Daoy (cell line): ENCODE measurements around the gene LCN1. TPM values are rescaled to one million over a fixed set of nuclear protein-coding genes. Genes with fewer than 3 reads are reported as not detected.
"Not testable (repeated sequence)": the region's sequence is repeated elsewhere in the genome, so short reads cannot be mapped to it uniquely, and the experiment has no call there.

Experiments used
- DNase-seq: peaks from one replicate; pipeline ENCODE4 v3.0.0-alpha.2; 2015; ENCODE audit warnings: low read depth
- total RNA-seq: library from RNA; depleted of rRNA; stranded (reverse); fragments of >200 nt; shearing (Covaris generic); gene quantifications from 2 replicates; pipeline ENCODE4 v1.2.3, GENCODE V29; 2014

LCN1 gene
- total RNA-seq, 1 experiment from 2014 or later, result not detected

DNA sequence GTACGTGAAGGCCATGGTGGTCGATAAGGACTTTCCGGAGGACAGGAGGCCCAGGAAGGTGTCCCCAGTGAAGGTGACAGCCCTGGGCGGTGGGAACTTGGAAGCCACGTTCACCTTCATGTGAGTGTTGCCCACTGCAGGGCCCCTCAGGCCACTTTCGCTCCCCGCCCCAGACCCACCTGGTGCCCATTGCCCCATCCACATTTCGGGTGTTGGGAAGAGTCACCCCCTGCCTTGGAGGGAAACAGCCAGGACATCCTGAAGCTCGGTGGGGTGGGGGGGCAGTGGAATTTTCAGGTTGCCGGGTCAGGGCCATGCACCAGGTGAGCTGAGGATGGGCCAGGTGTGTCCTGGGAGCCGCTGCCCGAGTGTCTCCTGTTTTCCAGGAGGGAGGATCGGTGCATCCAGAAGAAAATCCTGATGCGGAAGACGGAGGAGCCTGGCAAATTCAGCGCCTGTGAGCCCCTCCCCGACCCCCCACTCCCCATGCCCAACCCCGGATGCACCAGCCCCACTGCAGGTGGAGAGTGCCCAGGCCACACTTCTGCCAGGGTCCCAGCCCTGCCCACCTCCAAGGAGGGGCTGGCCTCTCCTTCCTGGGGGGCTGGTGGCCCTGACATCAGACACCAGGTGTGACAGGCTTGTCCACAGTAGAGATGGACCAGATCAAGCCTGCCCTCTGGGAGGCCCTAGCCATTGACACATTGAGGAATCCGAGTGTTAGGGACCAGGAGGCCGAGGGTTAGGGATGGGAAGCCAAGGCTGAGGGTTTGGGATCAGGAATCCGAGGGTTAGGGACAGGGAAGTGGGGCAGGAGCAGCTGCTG, 25.8 kb downstream of the LCN1 start:
- DNase-seq, result not testable (repeated sequence)

DNA sequence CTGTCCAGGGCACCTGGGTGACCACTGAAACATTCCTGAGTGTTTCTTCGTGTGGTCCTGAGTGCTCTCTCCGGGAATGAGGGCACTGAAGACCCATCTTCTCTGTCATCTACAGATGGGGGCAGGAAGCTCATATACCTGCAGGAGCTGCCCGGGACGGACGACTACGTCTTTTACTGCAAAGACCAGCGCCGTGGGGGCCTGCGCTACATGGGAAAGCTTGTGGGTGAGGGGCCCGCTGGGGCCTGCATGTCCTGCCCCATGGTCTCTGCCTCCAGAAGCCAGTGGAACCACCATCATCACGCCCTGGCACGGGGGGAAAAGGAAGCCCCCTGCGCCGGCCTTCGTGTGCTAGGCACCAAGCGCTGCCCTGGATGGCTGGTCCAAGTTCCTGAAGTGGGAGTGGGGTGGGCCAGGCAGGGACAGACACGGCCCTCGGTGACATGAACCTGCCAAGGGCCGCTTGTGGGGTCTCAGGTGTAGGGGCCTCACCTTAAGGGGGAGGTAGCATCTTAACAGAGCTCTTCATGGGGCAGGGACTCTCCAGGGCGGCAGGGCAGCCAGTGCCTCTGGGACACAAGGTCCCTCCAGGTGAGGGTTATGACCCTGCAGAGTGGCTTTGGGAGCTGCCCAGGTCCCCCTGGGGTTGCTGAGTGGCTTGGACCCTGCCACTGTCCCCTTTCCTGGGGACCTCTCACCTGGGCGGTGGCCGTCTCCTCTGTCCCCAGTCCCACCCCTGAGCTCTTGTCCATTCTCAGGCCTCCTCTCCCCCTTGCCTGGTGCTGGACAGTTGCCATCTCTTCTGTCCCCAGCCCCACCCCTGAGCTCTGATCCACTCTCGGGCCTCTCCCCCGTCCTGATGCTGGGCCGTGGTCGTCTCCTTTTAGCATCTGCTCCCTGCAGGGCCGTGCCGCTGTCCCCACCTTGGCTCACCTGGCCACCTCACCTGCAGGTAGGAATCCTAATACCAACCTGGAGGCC, 26.8 kb downstream of the LCN1 start:
- DNase-seq, result no peak

DNA sequence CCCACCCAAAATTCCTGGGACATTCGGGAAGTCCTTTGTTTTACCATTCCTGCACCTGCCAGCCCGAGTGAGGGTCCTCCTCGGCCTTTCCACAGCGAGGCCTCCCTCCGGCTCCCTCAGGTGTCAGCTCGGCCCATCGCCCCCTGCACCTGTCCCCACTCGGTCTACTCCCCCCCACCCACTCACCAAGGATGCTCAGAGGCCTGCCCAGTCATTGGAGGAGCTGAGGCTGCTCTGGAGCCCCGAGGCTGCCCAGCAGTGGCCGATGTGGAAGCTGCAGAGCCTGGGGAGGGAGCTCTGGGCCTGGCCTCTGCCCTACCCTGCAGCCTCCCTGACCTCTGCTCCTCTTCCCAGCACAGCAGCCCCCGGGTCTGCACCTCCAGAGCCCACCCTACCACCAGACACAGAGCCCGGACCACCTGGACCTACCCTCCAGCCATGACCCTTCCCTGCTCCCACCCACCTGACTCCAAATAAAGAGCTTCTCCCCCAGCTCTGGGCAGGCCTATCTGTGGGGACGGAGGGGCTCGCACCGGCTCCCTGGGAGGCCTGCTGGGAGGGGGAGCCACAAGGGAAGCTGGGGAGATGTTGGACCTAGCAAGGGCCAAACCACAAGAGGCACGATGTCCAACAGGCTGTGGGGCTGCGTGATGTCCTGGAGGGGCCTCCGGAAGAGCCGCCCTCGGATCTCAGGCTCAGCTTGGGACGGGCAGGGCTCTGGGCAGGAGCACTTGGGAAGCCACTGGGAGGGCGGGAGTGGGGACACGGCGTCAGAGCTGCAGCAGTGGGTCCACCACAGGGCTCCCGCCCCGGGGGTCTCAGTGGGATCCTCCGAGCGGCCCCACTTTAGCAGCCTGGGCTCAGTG, 28.5 kb downstream of the LCN1 start:
- not testable (repeated sequence) for DNase-seq

GRCh38 chr9:135550344-135550918, 29.2 kb downstream of the LCN1 start:
- DNase-seq, result no peak

- no peak for DNase-seq
These were observed 29.8 kb downstream of the LCN1 start for GRCh38 chr9:135551031-135551430.

GRCh38 chr9:135551456-135551855, 30.2 kb downstream of the LCN1 start:
- no peak for DNase-seq

GRCh38 chr9:135552021-135552697, 30.9 kb downstream of the LCN1 start:
- no peak for DNase-seq

DNA sequence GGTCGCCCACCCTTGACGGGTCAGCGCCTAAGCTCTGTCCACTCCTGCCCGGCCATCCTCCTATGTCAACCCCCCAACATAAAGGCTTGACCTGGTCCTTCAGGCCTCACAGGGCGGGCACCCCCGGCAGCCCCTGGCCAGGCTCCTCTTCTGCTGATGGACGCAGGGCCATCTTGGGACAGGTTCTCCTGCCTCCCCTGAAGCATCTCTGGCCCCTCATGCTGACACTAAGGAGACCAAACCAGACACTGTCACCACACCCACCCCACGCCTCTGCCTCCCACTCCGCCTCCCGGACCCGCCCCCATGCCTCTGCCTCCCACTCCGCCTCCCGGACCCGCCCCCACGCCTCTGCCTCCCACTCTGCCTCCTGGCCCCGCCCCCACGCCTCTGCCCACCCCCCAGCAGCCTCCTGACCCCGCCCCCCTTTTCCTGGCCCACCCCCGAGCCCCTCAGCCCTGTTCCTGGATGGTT, 31.5 kb downstream of the LCN1 start:
- no peak for DNase-seq

DNA sequence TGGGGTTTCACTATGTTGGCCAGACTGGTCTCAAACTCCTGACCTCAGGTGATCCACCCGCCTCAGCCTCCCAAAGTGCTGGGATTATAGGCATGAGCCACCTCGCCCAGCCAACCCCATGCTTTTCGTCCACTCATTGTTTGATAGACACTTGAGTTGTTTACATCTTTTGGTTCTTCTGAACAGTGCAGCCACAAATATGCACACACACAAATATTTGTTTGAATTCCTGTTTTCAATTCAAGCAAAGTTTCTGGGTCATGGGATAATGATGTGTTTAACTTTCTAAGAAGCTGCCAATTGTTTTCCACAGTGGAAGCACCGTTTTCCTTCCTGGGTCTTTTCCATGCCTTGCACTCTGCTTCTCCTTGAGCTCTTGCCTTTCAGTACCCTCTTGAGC, 33.5 kb downstream of the LCN1 start:
- no peak for DNase-seq

- no peak for DNase-seq
These were observed 34.0 kb downstream of the LCN1 start for GRCh38 chr9:135555203-135555602.

- DNase-seq, result no peak
These were observed 34.7 kb downstream of the LCN1 start for GRCh38 chr9:135555910-135556309.

DNA sequence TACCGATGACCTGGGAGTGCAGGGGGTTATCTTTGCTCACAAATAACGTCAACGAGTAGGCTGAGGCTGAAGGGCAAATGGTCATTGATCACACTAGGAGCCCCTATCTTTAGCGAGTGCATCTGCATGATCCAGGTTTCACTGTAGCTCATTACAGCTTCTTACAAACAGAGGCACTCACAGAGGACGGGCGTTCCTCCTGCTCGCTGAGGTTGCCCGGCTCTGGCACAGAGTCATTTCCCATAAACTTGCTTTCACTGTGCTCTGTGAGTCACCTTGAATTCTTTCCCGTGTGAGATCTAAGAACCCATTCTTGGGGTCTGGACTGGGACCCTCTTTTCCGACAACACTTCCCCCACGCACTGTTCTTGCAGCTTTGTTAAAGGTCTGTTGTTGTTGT, 38.4 kb downstream of the LCN1 start:
- peak; percentile 71 for DNase-seq

DNA sequence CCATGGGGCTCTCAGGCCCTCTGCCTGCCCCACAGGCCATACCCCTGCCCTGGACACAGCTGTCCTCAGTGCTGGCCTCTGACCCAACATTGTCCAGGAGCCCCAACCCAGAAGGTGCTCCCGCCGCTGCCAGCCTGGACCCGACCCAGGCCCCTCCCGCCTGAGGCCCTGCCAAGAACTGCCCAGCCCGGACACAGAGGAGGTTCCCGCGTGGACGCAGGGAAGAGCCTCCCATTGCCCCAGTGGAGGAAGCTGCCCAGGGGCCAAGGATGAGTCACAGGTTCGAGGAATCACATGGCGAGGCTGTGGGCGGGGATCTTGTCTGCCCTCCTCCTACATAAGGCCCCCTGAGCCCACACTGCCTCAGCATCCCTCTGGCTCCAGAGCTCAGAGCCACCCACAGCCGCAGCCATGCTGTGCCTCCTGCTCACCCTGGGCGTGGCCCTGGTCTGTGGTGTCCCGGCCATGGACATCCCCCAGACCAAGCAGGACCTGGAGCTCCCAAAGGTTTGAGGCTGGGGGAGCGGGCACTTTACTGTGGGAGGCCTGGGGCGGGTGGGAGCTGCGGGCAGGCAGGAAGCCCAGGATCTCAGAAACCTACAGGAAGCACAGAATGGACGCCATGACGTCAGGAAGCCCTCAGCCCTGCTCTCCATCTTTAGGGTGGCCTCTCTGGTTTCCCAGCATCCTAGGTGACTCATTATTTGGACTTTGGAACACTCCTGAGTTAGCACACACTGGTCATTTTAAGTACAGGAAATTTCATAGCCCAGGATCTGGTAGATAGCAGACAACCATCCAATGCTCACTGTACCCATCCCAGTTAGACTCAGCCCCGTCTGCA, 40.4 kb downstream of the LCN1 start, which contains the start of gene PAEP:
TSS of gene PAEP (plus strand) at position 366 of the 844 bp plus-strand sequence.
- DNase-seq, result peak; percentile 67

GRCh38 chr9:135562235-135562745, 41.0 kb downstream of the LCN1 start:
- no peak for DNase-seq

DNA sequence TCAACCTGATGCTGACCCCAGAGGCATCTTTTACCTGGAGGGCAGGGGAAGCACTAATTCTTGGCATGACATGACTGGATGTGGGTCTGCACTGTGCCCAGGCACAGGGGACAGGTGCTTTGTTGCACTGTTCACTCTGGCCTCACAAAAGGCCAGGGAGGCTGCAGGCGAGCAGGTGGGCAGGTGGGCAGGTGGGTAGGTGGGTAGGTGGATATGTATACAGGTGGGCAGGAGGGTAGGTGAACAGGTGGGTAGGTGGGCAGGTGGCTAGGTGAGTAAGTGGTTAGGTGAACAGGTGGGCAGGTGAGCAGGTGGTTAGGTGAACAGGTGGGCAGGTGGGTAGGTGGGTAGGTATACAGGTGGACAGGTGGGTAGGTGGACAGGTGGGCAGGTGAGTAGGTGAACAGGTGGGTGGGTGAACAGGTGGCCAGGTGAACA, 41.8 kb downstream of the LCN1 start:
- DNase-seq, result no peak

DNA sequence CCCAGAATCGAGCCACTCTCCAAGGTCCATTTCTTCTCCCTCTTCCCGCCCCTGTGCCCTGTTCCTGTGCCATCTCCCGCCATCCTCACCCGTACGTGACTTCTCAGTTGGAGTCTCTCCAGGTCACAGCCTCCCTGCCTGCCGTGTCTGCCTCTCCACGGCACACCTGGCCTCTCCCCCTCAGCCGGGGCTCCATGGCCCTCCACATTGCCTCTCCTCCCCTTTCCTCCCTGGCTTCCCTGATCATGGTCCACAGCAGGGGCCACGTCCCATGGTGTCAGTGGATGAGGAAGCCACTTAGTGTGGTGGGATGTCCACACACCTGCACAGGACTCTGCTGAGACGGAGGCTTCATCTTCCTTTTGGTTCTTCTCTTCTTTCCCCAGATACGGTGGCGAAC, 42.6 kb downstream of the LCN1 start:
- DNase-seq, result no peak

DNA sequence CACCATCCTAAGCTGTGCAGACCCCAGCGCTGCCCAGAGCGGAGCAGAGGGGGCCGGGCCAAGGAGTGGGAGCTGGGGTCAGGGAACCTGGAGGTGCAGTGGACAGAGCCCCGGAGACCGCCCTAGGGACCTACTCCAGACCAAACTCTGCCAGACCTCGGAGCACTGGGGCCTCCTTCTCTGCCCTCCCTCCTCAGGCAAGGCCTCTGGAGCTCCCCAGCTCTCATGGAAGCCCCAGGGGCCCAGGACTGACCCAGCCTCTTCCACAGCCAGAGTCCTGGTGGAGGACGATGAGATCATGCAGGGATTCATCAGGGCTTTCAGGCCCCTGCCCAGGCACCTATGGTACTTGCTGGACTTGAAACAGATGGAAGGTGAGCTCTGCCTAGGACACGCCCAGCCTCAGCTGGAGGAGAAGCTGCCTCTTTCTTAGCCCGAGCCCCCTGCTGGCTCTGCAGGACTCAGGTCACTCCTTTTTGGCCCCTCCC, 43.9 kb downstream of the LCN1 start:
- DNase-seq, result no peak

DNA sequence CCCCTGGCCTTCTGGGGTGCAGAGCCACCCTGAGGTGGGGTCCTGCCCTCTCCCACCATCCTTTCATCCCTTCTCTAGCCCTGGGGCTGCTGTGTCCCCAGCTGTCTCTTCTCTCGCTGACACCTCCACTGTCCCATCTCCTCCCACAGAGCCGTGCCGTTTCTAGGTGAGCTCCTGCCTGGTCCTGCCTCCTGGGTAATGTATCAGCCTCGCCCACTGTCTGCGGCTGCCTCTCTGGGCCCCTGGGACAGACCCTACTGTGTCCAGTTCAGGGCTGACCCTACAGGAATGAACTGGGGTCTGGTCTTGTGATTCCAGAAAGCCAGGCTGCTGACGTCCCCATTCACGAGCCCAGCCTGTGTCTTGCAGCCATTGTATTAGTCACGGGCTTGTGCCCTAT, 44.4 kb downstream of the LCN1 start:
- no peak for DNase-seq

- no peak for DNase-seq
These were observed 45.3 kb downstream of the LCN1 start for GRCh38 chr9:135566552-135566951.
